HG02981 (cell line): ENCODE results near the gene THEMIS.
A peak's percentile ranks its signal among the peaks of the same experiment; 100 is the strongest.
"Not testable (repeated sequence)": the region's sequence is repeated elsewhere in the genome, so short reads cannot be mapped to it uniquely, and the experiment has no call there.

Source experiments
- ATAC-seq: cut with Tn5 transposase; IDR thresholded peaks from one replicate; pipeline ENCODE4 v1.9.1; 2021; ENCODE audit warnings: mild to moderate bottlenecking, moderate library complexity; ENCODE audit not compliant: unreplicated experiment

Gene THEMIS

GRCh38 chr6:127900935-127901334 lies at the start of gene THEMIS:
Gene THEMIS (minus strand): TSS chr6:127901058. CDS start chr6:127900932, 126 bp downstream.
- no peak for ATAC-seq

GRCh38 chr6:127949251-127949650 lies 48.4 kb upstream of the THEMIS start:
- no peak for ATAC-seq

GRCh38 chr6:127946388-127946787 lies 45.5 kb upstream of the THEMIS start:
- no peak for ATAC-seq

- ATAC-seq = no peak
These were observed 44.7 kb upstream of the THEMIS start for GRCh38 chr6:127945434-127946097.

GRCh38 chr6:127941228-127941627 lies 40.4 kb upstream of the THEMIS start:
- ATAC-seq = no peak

- no peak for ATAC-seq
These were observed 38.7 kb upstream of the THEMIS start for GRCh38 chr6:127939442-127940066.

- peak; percentile 43 for ATAC-seq
These were observed 37.8 kb upstream of the THEMIS start for GRCh38 chr6:127938701-127939100.

- ATAC-seq = no peak
These were observed 36.9 kb upstream of the THEMIS start for GRCh38 chr6:127937747-127938146.

- no peak for ATAC-seq
These were observed 36.2 kb upstream of the THEMIS start for GRCh38 chr6:127937102-127937501.

- no peak for ATAC-seq
These were observed 34.1 kb upstream of the THEMIS start for GRCh38 chr6:127934956-127935355.

- ATAC-seq = no peak
These were observed 33.3 kb upstream of the THEMIS start for GRCh38 chr6:127933852-127934840.

GRCh38 chr6:127933137-127933536 lies 32.3 kb upstream of the THEMIS start:
- ATAC-seq = no peak

GRCh38 chr6:127932708-127933107 lies 31.9 kb upstream of the THEMIS start:
- no peak for ATAC-seq

GRCh38 chr6:127926441-127926840 lies 25.6 kb upstream of the THEMIS start:
- ATAC-seq = not testable (repeated sequence)

GRCh38 chr6:127924440-127924839 lies 23.6 kb upstream of the THEMIS start:
- ATAC-seq = no peak

- no peak for ATAC-seq
These were observed 23.2 kb upstream of the THEMIS start for GRCh38 chr6:127924031-127924430.

- ATAC-seq = no peak
These were observed 22.3 kb upstream of the THEMIS start for GRCh38 chr6:127923135-127923534.

- no peak for ATAC-seq
These were observed 21.1 kb upstream of the THEMIS start for GRCh38 chr6:127921982-127922381.

- ATAC-seq = no peak
These were observed 19.9 kb upstream of the THEMIS start for GRCh38 chr6:127920804-127921203.

GRCh38 chr6:127918506-127919427 lies 17.9 kb upstream of the THEMIS start:
- no peak for ATAC-seq
